Measurements from ENCODE around the gene OMP. TPM values are rescaled to one million over a fixed set of nuclear protein-coding genes. Genes with fewer than 3 reads are reported as not detected.
A peak's percentile ranks its signal among the peaks of the same experiment; 100 is the strongest.

Gene OMP
- total and polyA plus RNA-seq, 4 experiments from 2014 or later = 0.79 TPM; not detected in 3

DNA sequence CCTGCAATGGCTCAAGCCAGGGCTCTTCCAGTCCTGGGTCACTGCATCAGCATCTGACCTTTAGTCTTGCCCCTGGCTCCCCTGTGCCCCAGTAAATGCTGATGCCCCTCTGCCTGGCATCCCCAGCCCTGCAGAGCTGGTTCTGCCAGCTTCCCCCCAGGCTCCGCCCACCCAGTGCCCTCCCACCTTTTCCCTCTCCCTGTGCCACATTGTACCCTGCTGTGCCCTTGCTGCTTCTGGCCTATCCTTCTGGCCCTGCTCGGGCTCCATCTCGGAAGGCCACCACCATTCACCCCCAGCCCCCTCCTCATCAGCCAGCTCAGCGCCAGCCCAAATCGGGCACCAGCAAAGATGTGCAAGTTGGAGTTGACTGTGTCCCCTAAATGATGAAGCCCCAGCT is 28.4 kb upstream of the OMP start:
- Mint-ChIP-seq H3K9me3 (peaks cover 0 to 5% (median 0%) of the 10 kb centered on the region in 8 donors), H3K4me3 (no peak overlapping the region), H3K27me3 (peaks cover 0 to 1% of the 10 kb centered on the region in 2 donors), H3K27ac (peak overlapping the region in 1 of 7 donors; percentile 12), H3K4me1 (peaks cover 8 to 26% (median 10%) of the 10 kb centered on the region in 4 donors), H3K36me3 (no peaks in the 10 kb centered on the region)
- Histone ChIP-seq H3K27me3 (ENCODE audit: insufficient read depth, low read length) (no peaks in the 10 kb centered on the region), H3K9me3 (ENCODE audit: control insufficient read depth in 1 of 2, low read length in 2 of 2) (no peaks in the 10 kb centered on the region), H3K4me3 (ENCODE audit: low read length in 2 of 2) (no peak overlapping the region), H3K36me3 (ENCODE audit: insufficient read depth, low read length) (no peaks in the 10 kb centered on the region), H3K27ac (ENCODE audit: low read depth, low read length) (no peak overlapping the region), H3K4me1 (ENCODE audit: insufficient read depth, low read length) (peaks cover 13% of the 10 kb centered on the region)
- ChIA-PET POLR2A (ENCODE audit: partially characterized antibody) (no interaction called here), CTCF (ENCODE audit: partially characterized antibody) (no interaction called here)
- intact Hi-C loops (cut with micrococcal nuclease) = no loop called here
- no peak for DNase-seq

DNA sequence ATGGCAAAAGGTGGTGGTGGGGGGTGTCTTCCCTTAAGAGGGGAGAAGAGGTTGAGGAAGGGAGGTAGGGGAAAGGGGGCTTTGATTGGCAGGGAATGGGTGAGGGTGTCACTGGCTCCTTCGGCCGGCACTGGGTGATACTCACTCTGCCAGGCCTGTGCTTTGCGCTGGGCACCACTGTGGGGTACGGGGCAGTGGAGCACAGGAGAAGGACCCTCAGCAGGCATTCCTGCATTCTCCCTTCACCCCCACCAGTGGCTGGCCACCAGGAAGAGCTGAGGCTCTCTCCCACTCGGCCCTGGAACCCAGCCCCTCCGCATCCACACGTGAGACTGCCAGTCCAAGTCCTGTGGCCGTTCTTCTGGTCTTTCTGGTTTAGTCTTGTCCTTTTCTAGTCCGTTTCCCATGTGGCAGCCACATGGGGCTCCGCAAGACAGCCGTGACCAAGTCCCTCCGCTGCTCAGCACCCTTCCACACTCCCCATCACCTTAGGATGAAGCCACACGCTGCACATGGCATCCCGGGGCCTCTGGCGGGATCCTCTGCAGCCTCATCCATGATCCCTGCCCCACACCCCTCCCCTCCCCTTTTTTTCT is 27.9 kb upstream of the OMP start:
- peaks cover 8 to 26% (median 10%) of the 10 kb centered on the region in 4 donors for H3K4me1 Mint-ChIP-seq
- peaks cover 0 to 1% of the 10 kb centered on the region in 2 donors for H3K27me3 Mint-ChIP-seq
- ChIA-PET POLR2A (ENCODE audit: partially characterized antibody) (no interaction called here), CTCF (ENCODE audit: partially characterized antibody) (no interaction called here)
- peak overlapping the region in 1 of 7 donors; percentile 29 for H3K27ac Mint-ChIP-seq
- intact Hi-C loops (cut with micrococcal nuclease) = no loop called here
- no peaks in the 10 kb centered on the region for H3K9me3 ChIP-seq (ENCODE audit: control insufficient read depth in 1 of 2, low read length in 2 of 2)
- no peaks in the 10 kb centered on the region for H3K27me3 ChIP-seq (ENCODE audit: insufficient read depth, low read length)
- H3K4me1 ChIP-seq (ENCODE audit: insufficient read depth, low read length) = peaks cover 13% of the 10 kb centered on the region
- DNase-seq = no peak
- H3K27ac ChIP-seq (ENCODE audit: low read depth, low read length) = no peak overlapping the region
- H3K36me3 Mint-ChIP-seq = no peaks in the 10 kb centered on the region
- H3K4me3 ChIP-seq (ENCODE audit: low read length in 2 of 2) = no peak overlapping the region
- peaks cover 0 to 7% (median 0%) of the 10 kb centered on the region in 8 donors for H3K9me3 Mint-ChIP-seq
- H3K4me3 Mint-ChIP-seq = no peak overlapping the region
- H3K36me3 ChIP-seq (ENCODE audit: insufficient read depth, low read length) = no peaks in the 10 kb centered on the region

DNA sequence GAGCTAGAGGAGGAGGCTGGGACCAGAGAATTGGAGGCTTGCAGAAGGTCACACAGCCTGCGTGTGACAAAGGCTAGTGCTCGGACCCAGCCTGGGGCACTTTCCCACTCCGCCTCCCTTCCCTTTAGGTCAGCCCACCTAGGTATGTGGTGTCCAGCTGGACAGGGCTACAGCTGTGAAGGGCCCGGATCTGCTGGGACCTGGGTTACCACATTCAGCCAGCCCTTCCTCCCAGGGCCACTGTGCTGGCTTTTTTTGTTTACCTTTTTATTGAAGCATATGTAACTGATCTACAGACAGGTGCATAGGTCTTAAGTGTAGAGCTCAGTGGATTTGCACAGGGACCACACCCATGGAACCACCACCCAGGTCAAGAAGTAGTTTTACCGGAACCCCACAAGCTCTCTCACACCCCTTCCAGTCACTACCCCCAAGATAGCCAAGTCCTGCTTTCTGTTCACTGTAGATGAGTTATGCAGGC is 27.2 kb upstream of the OMP start:
- no peak overlapping the region for H3K27ac Mint-ChIP-seq
- H3K27me3 Mint-ChIP-seq = peaks cover 0 to 1% of the 10 kb centered on the region in 2 donors
- Histone ChIP-seq H3K9me3 (ENCODE audit: control insufficient read depth in 1 of 2, low read length in 2 of 2) (no peaks in the 10 kb centered on the region), H3K4me3 (ENCODE audit: low read length in 2 of 2) (no peak overlapping the region), H3K27ac (ENCODE audit: low read depth, low read length) (no peak overlapping the region), H3K36me3 (ENCODE audit: insufficient read depth, low read length) (no peaks in the 10 kb centered on the region), H3K4me1 (ENCODE audit: insufficient read depth, low read length) (peaks cover 13% of the 10 kb centered on the region), H3K27me3 (ENCODE audit: insufficient read depth, low read length) (no peaks in the 10 kb centered on the region)
- DNase-seq = no peak
- CTCF ChIA-PET (ENCODE audit: partially characterized antibody) = interaction anchor here (1.2 kb wide), 1 partner anchor 16 kb away, joined by 3 read pairs; no protein-coding TSS in a partner anchor
- H3K9me3 Mint-ChIP-seq = peaks cover 0 to 7% (median 0%) of the 10 kb centered on the region in 8 donors
- H3K4me1 Mint-ChIP-seq = peaks cover 8 to 26% (median 10%) of the 10 kb centered on the region in 4 donors
- intact Hi-C loops (cut with micrococcal nuclease) = no loop called here
- POLR2A ChIA-PET (ENCODE audit: partially characterized antibody) = no interaction called here
- no peaks in the 10 kb centered on the region for H3K36me3 Mint-ChIP-seq
- H3K4me3 Mint-ChIP-seq = no peak overlapping the region

DNA sequence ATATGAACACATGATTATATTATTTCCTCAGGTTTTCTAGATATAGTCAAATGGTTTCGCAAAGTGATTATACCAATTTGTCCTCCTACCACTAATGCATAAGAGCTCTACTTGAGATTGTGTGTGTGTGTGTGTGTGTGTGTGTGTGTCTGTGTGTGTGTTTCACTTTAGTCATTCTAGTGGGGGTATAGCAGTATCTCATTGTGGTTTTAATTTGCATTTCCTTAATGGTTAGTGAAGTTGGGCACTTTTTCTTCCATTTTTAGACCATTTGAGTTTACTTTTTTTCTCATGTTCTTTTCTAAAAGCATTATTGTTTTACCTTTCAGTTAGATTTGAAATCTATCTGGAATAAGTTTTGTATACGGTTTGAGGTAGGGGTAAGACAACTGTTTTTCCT is 23.0 kb upstream of the OMP start:
- intact Hi-C loops (cut with micrococcal nuclease) = no loop called here
- no peak overlapping the region for H3K4me3 Mint-ChIP-seq
- Histone ChIP-seq H3K27me3 (ENCODE audit: insufficient read depth, low read length) (no peaks in the 10 kb centered on the region), H3K9me3 (ENCODE audit: control insufficient read depth in 1 of 2, low read length in 2 of 2) (no peaks in the 10 kb centered on the region), H3K36me3 (ENCODE audit: insufficient read depth, low read length) (no peaks in the 10 kb centered on the region), H3K27ac (ENCODE audit: low read depth, low read length) (no peak overlapping the region), H3K4me3 (ENCODE audit: low read length in 2 of 2) (no peak overlapping the region), H3K4me1 (ENCODE audit: insufficient read depth, low read length) (peaks cover 18% of the 10 kb centered on the region)
- DNase-seq = no peak
- CTCF ChIA-PET (ENCODE audit: partially characterized antibody) = interaction anchor here (0.7 to 4.5 kb wide), 2 partner anchors 11 to 30 kb away, joined by 3 to 45 read pairs; no protein-coding TSS in a partner anchor
- POLR2A ChIA-PET (ENCODE audit: partially characterized antibody) = interaction anchor here (1.5 kb wide), 1 partner anchor 32 kb away, joined by 3 read pairs; no protein-coding TSS in a partner anchor
- H3K27ac Mint-ChIP-seq = no peak overlapping the region
- no peaks in the 10 kb centered on the region for H3K36me3 Mint-ChIP-seq
- H3K4me1 Mint-ChIP-seq = peaks cover 2 to 15% (median 10%) of the 10 kb centered on the region in 4 donors
- H3K9me3 Mint-ChIP-seq = peaks cover 0 to 7% (median 0%) of the 10 kb centered on the region in 8 donors
- H3K27me3 Mint-ChIP-seq = peaks cover 0 to 3% of the 10 kb centered on the region in 2 donors

DNA sequence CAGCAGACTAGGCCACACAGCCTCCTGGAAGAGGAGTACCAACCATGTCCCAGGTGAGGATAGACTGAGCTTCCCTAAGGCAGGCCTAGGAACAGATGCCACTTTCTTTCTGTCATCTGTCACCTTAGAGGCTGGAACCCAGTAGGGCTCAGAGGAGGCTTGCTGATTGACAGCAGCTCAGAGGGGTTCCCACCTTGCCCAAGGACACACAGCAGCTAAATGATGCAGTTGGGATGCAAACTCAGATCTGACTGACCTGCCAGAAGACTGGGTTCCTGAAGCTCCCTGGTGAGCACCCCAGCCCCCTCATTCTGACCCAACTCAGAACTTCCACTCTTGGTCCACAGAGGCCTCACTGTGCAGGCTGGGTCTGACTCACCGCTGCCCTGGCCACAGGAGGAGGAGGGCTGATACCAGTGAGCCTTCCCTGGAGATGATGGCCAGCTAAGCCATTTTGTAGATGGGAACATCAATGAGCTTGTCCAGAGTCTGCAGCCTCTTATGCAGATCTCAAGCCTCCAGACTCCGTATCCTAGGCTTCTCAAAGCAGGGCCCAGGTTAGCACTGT is 21.9 kb upstream of the OMP start:
- Mint-ChIP-seq H3K27ac (no peak overlapping the region), H3K9me3 (peaks cover 0 to 7% (median 0%) of the 10 kb centered on the region in 8 donors), H3K4me1 (peaks cover 2 to 15% (median 10%) of the 10 kb centered on the region in 4 donors), H3K27me3 (peaks cover 0 to 3% of the 10 kb centered on the region in 2 donors), H3K4me3 (no peak overlapping the region), H3K36me3 (no peaks in the 10 kb centered on the region)
- ChIA-PET CTCF (ENCODE audit: partially characterized antibody) (interaction anchor here (4.5 kb wide), 1 partner anchor 10 kb away, joined by 45 read pairs; no protein-coding TSS in a partner anchor), POLR2A (ENCODE audit: partially characterized antibody) (interaction anchor here (1.5 kb wide), 1 partner anchor 34 kb away, joined by 3 read pairs; no protein-coding TSS in a partner anchor)
- intact Hi-C loops (cut with micrococcal nuclease) = no loop called here
- H3K36me3 ChIP-seq (ENCODE audit: insufficient read depth, low read length) = no peaks in the 10 kb centered on the region
- no peaks in the 10 kb centered on the region for H3K27me3 ChIP-seq (ENCODE audit: insufficient read depth, low read length)
- H3K9me3 ChIP-seq (ENCODE audit: control insufficient read depth in 1 of 2, low read length in 2 of 2) = no peaks in the 10 kb centered on the region
- H3K4me3 ChIP-seq (ENCODE audit: low read length in 2 of 2) = no peak overlapping the region
- no peak overlapping the region for H3K27ac ChIP-seq (ENCODE audit: low read depth, low read length)
- DNase-seq = no peak
- H3K4me1 ChIP-seq (ENCODE audit: insufficient read depth, low read length) = peaks cover 18% of the 10 kb centered on the region

DNA sequence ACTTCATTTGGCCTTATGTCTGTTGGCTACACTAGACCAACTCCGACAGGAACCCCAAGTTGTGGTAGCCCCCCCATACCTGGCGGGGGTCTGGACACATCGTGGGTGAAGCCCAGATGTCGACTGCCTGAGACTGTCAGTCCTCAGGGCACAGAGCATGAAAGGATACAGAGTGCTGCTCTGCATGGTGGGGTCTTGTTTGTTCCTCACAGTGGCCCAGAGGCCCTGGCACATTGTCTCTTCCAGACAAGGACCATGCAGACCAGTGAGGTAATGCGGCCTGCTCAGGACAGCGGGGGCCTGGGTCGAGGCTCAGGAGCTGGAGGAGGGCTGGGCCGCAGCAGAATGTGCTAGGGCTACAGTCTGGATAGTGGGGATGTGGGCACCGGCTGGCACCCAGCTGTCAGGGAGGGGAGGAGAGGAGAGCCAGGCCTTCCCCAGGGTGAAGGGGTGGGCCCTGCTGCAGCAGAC is 21.2 kb upstream of the OMP start:
- Mint-ChIP-seq H3K4me1 (peaks cover 2 to 15% (median 10%) of the 10 kb centered on the region in 4 donors), H3K27me3 (peaks cover 0 to 3% of the 10 kb centered on the region in 2 donors), H3K9me3 (peaks cover 0 to 7% (median 0%) of the 10 kb centered on the region in 8 donors), H3K4me3 (peak overlapping the region in 1 of 8 donors; percentile 25), H3K27ac (peak overlapping the region in 1 of 7 donors; percentile 24), H3K36me3 (no peaks in the 10 kb centered on the region)
- POLR2A ChIA-PET (ENCODE audit: partially characterized antibody) = interaction anchor here (1.1 to 2.5 kb wide), 4 partner anchors 11 to 34 kb away, joined by 3 to 14 read pairs (median 5); partner anchors contain the start of gene CAPN5
- no peak overlapping the region for H3K4me3 ChIP-seq (ENCODE audit: low read length in 2 of 2)
- H3K4me1 ChIP-seq (ENCODE audit: insufficient read depth, low read length) = peaks cover 18% of the 10 kb centered on the region
- CTCF ChIA-PET (ENCODE audit: partially characterized antibody) = interaction anchor here (0.7 to 4.5 kb wide), 5 partner anchors 10 to 34 kb away, joined by 3 to 45 read pairs (median 3); partner anchors contain the start of gene CAPN5
- intact Hi-C loops (cut with micrococcal nuclease) = no loop called here
- DNase-seq = no peak
- H3K27ac ChIP-seq (ENCODE audit: low read depth, low read length) = no peak overlapping the region
- no peaks in the 10 kb centered on the region for H3K27me3 ChIP-seq (ENCODE audit: insufficient read depth, low read length)
- H3K36me3 ChIP-seq (ENCODE audit: insufficient read depth, low read length) = no peaks in the 10 kb centered on the region
- no peaks in the 10 kb centered on the region for H3K9me3 ChIP-seq (ENCODE audit: control insufficient read depth in 1 of 2, low read length in 2 of 2)
